Hematopoietic multipotent progenitor cell treated with erythropoietin and hydrocortisone succinate and interleukin-3 and kit ligand, for 4 days (in vitro differentiated cells): ENCODE measurements around the gene SNX9.
"Not testable (repeated sequence)": the region's sequence is repeated elsewhere in the genome, so short reads cannot be mapped to it uniquely, and the experiment has no call there.

Source experiments
- DNase-seq: peaks from one replicate; pipeline ENCODE4 v3.0.0-alpha.2; 2015

The SNX9 gene

DNA sequence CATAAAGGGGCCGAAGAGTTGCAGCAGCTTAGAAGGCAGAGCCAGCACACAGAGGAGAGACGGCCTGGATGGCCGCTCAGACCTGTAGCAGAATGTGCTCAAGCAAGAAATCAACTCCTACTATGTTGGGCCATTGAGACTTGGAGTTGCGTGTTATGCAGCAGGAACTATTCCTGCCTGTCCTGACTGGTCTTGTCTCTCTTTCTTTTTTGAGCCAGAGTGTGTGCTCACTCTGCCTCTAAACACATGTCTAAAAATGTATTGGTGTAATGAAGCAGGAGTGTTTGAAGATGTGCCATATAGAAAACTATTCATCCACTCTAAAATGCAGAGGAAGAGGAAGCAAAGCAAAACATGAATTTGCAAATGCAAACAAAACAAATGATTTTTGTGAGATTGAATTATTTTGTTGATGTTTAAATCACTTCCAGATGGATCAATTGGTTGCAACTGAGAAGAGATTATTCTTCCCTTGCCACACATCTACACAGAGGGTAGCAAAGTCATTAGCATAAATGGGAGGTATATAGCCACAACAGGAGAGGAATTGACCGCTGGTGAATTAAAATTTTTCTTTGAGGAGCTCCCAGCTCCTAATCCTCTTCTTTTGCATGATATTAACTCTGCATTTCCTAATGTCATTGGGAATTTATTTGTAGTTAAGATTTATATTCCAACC is 138.2 kb downstream of the SNX9 start:
- no peak for DNase-seq

DNA sequence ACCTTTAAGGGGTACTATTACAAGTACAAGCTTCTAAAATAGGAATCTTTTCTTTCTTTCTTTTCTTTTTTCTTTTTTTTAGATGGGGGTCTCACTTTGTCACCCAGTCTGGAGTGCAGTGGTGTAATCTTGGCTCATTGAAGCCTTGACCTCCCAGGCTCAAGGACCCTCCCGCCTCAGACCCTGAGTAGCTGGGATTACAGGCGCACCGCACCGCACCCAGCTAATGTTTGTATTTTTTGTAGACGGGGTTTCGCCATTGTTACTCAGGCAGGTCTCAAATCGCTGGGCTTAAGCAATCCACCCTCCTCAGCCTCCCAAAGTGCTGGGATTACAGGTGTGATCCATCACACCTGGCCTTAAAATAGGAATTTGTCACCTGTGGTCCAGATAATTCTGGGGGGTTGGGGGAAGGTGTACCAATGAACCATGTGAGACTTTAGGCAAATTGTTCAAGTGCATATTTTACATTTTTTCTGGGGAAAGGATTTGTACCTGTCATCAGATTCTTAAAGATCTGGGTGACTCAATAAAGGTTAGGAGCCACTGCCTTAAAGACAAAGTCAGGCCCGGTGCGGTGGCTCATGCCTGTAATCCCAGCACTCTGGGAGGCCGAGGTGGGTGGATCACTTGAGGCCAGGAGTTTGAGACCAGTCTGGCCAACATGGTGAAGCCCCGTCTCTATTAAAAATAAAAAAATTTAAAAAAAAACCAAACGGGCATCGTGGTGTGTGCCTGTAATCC is 139.0 kb downstream of the SNX9 start:
- DNase-seq: no peak

DNA sequence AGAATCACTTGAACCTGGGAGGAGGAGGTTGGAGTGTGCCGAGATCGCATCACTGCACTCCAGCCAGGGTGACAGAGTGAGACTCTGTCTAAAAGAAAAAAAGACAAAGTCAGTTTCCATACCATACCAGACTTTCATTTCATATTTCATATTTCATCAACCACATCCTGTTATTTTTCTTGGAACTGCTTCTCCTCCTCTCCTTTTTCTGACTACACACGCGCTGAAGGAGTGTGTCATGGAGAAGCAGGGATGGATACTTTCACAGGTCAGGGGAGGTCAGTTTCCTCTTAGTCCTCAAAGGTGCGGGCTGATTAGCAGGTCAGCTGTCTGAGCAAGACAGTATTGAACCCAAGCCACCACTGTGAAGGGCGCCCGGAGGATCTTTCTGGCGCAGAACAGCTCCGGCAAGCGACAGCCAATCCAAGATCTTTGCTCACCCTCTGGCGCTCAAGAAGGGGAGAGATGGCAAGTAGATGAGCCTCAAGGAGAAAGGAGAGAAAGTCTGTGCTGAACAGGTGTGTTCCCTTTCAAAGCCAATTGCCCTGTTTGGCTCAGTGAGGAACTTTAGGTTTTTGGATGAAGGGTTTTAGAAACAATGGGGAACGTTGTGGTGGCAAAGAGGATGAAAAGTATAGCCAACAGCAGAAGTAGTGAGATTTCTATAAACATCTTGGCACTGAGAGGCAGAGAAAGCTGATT is 139.7 kb downstream of the SNX9 start:
- peak; percentile 54 for DNase-seq

DNA sequence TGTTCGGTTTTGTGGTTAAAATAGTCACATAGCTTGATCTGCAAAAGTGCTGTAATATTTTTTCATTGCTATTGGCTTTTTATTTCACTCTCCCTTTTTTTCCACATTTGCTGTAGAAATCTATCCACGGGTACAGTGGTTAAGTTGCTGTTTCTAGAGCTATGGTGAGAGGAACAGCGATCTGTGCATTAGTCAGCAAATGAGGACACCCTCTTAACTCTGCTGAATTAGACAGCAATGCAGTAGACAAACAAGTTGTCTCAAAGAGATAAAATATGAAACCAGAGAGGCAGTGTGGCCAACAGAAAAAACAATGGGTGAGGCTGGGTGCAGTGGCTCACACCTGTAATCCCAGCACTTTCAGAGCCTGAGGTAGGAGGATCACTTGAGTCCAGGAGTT is 141.1 kb downstream of the SNX9 start:
- peak; percentile 54 for DNase-seq

DNA sequence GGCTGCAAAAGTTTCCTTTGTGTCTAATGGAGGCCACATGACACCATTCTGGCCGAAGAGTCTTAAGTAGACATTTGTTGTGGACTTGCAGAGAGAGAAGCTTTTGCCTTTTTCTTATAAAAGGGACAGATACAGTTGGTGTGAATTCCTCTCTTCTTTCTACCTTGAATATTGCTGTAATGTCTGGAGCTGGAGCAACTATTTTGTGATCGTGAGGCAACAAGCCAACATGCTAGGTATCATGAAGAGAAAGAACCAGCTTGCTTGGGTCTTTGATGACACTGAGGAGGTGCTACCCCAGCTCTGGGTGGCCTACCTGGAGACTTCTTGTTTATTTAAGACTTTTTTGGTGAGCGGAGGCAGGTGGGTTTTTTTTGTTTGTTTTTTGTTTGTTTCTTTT is 142.3 kb downstream of the SNX9 start:
- no peak for DNase-seq

DNA sequence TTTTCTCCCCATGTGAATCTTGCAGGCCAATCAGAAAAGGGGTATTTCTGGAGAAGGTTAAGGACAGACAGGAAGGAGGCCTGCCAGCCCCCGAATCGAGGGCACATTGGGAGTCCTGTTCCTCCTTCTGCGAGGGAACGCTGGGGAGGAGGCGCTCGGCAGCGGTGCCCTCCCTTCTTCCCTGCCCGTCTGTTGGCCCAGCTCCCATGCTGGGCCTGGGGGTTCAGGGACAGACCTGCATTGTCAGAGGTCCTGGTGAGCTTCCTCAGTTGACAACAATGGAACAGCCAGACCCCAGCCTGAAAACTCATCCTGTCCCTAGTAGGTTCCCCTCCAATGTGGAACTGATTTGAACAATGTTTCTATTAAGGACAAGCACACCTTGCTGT is 143.5 kb downstream of the SNX9 start:
- no peak for DNase-seq

DNA sequence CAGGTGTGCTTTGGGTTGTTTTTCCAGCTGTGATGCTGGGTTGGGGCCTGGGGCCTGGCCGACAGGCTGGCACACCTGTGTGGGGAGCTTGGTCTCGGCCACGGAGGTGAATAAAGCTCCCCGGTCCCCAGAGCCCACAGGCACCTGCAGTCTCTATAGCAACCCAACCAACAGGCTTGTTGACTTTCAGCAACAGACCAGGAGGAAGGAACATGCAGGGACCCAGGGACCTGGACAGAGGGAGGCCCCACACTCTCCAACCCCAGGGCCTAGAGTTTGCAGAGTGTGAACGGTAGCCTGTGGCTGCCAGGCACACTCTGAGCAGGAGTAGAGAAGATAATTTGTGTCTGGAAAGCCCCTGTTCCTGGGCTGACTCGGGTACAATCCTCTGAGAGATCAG is 144.0 kb downstream of the SNX9 start:
- no peak for DNase-seq

DNA sequence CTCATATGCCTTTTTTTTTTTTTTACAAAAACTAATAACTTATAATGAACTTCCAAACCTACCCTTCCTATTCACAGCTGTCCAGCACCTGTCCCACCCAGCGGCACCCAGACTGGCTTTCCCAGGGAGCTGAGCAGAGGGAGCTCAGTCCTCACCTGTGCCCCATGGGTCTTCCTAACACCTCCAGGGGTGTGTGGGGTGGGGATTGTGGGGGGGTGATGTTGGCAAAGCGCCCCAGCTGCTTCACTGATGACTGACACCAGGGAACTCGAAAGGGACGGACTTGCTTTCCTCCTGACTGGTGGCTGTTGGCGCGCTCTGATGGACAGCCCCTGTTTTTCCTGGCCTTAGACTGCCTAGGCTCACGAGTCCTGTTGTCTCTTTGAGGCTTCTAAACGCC is 144.4 kb downstream of the SNX9 start:
- no peak for DNase-seq

DNA sequence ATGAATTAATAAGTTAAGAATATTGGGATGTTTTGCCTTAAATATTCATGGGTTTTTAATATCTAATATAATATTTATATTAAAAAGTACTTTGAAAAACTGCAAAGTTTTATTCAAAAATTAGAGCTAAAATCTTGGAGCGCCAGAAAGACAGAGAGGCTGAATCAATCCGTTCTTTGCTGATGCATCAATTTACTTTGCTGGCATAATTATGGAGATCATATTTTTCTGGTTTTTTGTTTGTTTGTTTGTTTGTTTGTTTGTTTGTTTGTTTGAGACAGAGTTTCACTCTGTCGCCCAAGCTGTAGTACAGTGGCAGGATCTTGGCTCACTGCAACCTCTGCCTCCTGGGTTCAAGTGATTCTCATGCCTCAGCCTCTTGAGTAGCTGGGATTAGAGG is 149.1 kb downstream of the SNX9 start:
- DNase-seq: not testable (repeated sequence)

DNA sequence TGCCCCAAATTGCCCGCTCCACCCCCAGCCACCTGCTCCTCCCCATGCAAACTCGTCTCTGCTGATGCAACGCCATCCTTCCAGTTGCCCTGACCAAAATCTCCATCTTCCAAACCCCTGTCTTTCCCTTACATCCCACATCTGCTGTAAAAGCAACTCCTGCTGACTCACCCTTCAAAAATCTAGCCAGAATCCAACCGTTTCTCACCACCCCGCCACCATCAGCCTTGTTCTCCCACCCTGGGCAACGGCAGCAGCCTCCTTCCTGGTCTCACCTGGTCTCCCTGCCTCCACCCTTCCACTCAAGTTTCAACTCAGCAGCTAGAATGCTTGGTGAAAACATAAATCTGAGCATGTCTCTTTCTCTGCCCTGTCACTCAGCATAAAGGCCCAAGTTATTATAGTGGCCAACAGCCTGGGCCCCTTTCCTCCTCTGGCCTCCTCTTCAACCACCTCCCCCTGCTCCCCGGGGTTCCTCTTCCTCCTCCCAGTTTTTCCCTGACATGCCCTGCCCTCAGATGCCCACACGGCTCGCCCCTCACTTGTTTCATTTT is 151.4 kb downstream of the SNX9 start:
- DNase-seq: no peak

DNA sequence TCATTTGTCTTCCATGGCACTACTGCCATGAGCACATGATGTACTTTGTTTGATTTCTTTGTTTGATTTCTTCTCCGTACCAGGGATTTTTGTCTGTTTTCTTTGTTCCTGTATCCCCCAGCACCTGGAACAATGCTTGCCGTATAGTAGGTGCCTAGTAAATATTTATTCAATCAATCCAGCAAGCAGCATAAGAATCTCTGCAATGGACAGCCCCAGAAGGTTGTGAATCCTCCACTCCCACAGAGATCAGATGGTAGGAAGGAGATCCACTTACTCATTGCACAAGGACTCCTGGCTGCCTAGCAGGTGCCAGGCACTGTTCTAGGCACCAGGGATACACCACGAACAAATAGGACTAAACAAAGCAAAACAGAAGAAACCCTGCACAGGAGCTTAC is 151.9 kb downstream of the SNX9 start:
- DNase-seq: no peak

DNA sequence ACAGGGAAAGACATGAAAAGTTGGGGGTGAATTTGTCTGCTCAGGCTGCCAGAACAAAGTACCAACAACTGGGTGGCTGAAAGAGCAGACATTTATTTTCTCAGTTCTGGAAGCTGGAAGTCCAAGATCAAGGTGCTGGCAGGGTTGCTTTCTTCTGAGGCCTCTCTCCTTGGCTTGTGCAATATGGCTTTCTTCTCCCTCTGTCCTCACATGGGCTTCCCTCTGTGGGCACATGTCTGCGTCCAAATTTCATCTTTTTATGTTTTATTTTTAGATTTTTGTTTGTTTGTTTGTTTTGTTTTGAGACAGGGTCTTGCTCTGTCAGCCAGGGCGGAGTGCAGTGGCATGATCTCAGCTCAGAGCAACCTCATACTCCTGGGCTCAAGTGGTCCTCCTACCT is 152.4 kb downstream of the SNX9 start:
- no peak for DNase-seq

DNA sequence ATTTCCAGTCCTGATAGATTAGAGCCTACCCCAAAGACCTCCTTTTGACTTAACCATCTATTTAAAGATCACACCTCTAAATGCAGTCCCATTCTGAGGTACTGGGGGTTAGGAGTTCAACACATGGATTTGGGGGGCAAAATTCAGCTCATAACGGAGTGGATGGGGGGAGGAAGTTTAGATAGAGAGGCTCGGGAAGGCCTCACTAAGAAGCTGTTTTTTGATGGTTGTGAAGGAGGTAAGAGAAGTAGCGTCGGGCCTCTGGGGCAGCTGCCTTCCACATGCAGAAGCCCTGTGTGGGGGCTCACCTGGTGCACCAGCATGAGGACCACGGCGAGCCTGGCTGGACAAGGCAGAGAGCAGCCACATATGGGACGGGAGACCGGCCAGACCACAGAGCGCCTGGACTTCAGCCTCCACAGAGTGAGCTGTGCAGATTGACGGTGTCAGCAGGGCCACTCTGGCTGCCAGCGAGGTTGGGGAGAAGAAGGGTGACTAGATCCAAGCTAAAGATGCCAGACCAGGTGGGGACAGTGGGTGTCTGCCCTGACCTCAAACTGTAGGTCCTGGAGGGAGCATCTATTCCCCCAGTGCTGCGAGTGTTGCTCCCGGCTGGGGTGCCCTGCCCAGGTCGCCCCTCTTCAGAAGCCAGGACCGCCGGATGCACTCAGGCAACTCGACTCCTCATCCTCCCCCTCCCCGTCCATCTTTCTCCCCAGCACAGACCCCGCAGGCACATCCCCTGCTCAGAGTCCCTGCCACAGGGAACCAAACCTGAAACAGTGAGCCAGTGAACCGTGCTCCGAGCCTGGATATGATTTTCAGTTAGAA is 153.5 kb downstream of the SNX9 start:
- DNase-seq: no peak

DNA sequence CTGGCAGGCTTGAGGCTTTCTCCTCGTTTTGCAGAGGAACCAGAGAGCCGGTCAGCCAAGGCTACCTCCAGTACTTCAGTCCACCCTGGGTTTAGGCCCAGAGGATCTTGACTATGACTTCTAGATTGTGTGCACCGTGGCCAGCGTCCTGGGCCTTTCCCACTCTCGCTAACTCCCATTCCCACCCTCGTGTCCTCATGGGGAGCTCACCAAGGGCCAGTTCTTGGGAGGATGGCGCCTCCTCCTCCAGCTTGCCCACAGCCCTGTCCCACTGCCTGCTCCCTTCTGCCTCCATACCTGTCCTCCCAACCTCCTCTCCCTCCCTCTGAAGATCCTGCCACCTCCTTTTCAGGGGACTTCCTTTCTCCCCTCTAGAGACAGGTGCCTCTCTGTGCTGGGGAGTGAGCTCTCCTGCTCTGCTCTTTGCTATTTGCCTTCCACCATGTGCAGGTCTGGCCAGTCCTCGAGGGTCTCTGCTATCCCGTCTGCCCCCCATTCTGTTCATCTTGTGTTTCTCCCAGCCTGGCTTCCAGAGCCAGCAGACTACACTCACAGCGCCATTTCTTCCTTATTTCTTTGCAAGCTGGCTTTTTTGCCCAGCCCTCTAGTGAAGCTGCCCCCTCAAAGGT is 154.2 kb downstream of the SNX9 start:
- DNase-seq: no peak

DNA sequence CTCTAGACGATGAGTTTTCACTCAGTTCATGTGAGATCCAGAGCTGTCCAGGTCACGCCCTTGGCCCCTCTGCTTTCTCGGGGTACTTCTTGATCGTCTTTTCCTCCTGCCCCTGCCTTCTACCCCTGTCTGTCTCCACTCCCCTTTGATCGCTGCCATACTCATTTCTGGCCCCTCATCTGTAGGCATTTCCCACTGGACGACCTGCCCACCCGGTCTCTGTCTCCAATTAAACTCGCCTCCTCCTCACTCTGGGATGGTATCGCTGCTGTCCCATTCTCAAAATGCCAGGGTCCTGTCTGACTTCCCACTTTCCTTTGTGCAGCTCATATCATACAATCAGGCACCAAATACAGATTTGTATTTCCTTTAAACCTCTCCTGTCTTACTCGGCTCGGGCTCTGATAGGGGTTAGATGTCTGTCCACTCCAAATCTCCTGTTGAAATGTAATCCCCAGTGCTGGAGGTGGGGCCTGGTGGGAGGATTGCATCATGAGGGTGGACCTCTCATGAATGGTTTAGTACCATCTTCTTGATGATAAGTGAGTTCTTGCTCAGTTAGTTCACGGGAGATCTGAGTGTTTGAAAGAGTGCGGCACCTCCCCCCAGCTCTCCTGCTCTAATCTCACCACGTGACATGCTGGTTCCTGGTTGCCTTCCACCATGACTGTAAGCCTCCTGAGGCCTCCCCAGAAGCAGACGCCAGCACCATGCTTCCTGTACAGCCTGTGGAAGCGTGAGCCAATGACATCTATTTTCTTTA is 155.2 kb downstream of the SNX9 start:
- DNase-seq: no peak

DNA sequence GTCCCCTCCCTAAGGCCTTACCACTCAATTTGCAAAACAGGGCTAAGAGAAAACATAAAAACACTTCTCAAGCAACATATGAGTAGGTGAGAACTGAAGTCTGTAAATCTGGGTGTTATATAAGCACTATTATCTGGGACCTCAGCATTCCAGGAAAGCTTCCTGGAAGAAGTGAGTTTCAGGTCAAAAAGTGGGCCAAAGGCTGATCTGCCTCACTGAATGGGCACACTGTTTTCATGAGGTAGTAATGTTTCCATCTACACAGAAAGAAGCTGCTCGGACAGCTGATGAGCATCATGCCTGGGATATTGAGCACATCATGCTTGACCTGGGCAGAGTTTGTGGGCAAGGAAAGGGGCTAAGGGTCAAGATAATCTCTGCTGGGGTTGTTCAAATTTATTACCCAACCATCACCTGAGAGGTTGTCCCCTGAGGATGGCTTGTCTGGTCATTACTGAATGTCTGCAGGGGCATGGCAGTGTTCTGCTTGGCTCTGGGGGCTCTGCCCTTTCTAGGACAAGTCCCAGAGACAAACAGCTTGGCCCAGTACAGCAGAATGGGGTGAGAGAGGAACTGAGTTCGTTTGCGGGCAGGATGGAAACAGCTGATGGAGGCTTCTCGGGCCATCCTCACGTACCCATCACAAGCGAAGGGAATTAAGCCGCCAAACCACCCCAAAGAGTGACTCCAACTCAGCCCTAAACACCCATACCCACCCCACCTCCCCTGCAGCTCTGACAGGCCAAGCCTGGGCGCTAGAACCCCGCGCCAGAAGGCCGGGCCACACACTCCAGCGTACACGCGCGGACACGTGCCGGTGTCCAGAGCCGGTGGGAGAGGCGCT is 157.5 kb downstream of the SNX9 start:
- DNase-seq: peak; percentile 56

DNA sequence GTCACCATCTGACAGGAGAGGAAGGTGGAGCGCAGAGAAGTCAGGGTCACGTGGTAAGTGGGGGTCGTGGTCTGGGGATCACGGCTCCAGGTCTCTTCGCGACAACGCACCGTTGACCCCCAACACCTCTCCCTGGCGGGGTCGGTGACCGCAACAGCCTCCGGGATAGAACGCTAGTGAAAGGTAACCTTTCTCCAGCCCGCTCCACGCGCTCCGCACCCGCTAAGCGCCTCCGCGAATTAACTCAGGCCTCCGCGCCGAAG is 158.0 kb downstream of the SNX9 start:
- no peak for DNase-seq

DNA sequence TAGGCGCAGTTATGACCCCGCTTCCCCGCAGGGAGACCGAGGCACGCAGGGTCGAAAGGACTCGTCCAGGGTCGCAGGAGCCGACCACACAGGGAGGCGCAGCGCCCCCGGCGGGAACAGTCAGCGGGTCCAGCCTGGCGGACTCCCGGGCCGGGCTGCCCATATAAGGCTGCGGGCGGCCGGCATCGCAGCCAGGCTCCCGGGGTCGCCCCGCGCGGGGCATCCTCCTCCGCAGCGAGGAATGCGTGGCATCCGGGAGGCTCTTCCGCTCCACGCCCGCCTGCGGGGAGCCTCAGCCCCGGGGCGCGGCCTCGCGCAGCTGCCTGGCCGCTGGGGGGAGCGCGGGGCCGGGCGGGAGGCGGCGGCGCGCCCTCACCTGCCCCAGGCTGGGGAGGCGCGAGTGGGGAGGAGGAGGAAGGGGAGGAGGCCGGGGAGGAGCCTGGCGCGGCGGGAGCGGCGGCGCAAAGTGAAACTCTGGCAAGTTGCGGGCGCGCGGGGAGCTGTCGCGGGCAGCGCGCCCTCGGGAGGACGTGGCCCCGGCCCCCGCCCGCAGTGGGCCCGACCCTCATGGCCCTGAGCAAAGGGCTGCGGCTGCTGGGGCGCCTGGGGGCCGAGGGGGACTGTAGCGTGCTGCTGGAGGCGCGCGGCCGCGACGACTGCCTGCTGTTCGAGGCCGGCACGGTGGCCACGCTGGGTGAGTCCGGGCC is 158.5 kb downstream of the SNX9 start, which contains the start of gene SYNJ2:
Gene SYNJ2, plus strand, starts transcription at position 469 of the 707 bp plus-strand sequence. Its CDS starts 99 bp downstream, at position 568.
- peak; percentile 81 for DNase-seq

DNA sequence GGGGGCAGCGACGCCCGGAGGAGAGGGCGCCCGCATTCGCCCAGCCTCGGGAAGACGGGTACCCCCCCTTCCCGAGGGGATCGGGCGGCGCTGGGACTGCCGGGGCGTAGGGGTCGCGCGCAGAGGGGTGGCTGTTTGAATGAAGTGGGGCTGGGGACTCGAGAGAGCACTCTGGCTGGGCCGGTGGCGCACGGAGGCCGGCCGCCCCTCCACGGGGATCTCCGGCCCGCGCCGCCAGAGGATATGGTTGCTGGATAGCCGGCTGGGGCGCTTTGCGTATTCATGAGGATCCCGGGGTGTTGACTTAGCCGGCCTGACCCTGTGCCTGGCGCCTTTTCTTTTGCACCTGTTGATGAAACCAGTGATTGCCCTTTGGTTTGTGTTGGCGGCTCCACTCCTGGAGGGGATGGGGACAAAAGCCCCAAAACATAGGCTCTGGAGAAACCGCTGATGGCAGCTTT is 159.1 kb downstream of the SNX9 start:
- DNase-seq: peak; percentile 59
